ENCODE results near the gene CLEC1A.

Gene CLEC1A

DNA sequence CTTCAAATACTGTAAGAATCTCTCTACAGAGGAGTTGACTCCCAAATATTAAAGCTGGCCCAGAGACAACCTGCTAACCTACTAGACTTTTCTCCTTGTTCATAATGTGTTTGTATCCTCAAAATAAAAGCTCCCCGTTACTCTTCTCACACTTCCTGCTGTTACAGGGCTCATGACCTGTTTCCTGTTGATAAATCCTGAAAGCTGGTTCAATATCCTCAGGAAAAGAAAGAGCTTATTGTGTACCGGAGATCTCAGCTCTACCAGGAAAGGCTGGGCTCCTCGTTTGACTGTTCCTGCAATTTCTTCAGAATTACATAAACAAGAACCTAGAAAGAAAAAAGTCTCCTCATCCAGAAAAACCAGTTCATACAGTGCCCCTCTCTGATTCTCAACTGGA lies 30.8 kb downstream of the CLEC1A start:
- DNase-seq (ENCODE audit: low read depth) = no peak
- TF ChIP-seq CTCF (conservative IDR thresholded peaks at IDR 0.05; ENCODE audit: control insufficient read depth, insufficient read depth, low read depth, low read length) = no peak
- H3K4me3 ChIP-seq (ENCODE audit: control insufficient read depth, low read depth, low read length) = no peak overlapping the region

- no peak for TF ChIP-seq CTCF (conservative IDR thresholded peaks at IDR 0.05; ENCODE audit: control insufficient read depth, insufficient read depth, low read depth, low read length)
- H3K4me3 ChIP-seq (ENCODE audit: control insufficient read depth, low read depth, low read length) = no peak overlapping the region
- DNase-seq (ENCODE audit: low read depth) = no peak
These were observed 31.5 kb downstream of the CLEC1A start for GRCh38 chr12:10067264-10067663.

DNA sequence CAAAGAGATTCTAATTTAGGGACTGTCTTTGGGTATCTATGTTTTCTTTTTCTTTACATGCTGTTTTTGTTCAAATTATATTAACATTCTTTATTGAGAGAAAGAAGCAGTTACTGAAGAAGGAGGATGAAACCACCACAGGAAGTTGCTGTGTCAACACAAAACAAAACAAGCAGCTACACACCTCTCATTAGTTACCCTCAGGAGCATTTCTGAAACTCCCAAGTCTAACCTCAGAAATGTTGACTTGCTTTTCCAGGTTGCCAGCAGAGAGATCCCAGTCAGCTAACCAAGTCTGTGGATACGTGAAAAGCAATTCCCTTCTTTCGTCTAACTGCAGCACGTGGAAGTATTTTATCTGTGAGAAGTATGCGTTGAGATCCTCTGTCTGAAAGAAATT lies 33.5 kb downstream of the CLEC1A start:
- H3K4me3 ChIP-seq (ENCODE audit: control insufficient read depth, low read depth, low read length) = no peak overlapping the region
- DNase-seq (ENCODE audit: low read depth) = no peak
- no peak for TF ChIP-seq CTCF (conservative IDR thresholded peaks at IDR 0.05; ENCODE audit: control insufficient read depth, insufficient read depth, low read depth, low read length)

- no peak overlapping the region for H3K4me3 ChIP-seq (ENCODE audit: control insufficient read depth, low read depth, low read length)
- TF ChIP-seq CTCF (conservative IDR thresholded peaks at IDR 0.05; ENCODE audit: control insufficient read depth, insufficient read depth, low read depth, low read length) = no peak
- DNase-seq (ENCODE audit: low read depth) = no peak
These were observed 40.4 kb downstream of the CLEC1A start for GRCh38 chr12:10058387-10058786.

GRCh38 chr12:10052193-10052913 lies 46.4 kb downstream of the CLEC1A start:
- no peak for TF ChIP-seq CTCF (conservative IDR thresholded peaks at IDR 0.05; ENCODE audit: control insufficient read depth, insufficient read depth, low read depth, low read length)
- H3K4me3 ChIP-seq (ENCODE audit: control insufficient read depth, low read depth, low read length) = no peak overlapping the region
- DNase-seq (ENCODE audit: low read depth) = no peak

DNA sequence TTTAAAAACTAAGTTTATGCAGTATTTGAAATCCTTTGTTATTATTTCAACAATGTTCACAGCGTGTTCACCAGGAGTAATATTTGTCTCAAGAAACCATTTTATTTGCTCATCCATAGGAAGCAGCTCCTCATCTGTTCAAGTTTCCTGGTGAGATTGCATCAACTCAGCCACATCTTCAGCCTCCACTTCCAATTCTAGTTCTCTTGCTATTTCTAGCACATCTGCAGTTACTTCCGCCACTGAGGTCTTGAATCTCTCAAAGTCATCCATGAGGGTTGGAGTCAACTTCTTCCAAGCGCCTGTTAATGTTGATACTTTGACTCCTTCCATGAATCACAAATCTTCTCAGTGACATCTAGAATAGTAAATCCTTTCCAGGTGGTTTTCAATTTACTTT lies 50.3 kb downstream of the CLEC1A start:
- TF ChIP-seq CTCF (conservative IDR thresholded peaks at IDR 0.05; ENCODE audit: control insufficient read depth, insufficient read depth, low read depth, low read length) = no peak
- DNase-seq (ENCODE audit: low read depth) = no peak
- H3K4me3 ChIP-seq (ENCODE audit: control insufficient read depth, low read depth, low read length) = no peak overlapping the region

GRCh38 chr12:10042167-10042566 lies 56.6 kb downstream of the CLEC1A start:
- no peak for TF ChIP-seq CTCF (conservative IDR thresholded peaks at IDR 0.05; ENCODE audit: control insufficient read depth, insufficient read depth, low read depth, low read length)
- no peak for DNase-seq (ENCODE audit: low read depth)
- no peak overlapping the region for H3K4me3 ChIP-seq (ENCODE audit: control insufficient read depth, low read depth, low read length)
